GM04503 (cell line): ENCODE results near the gene DYNLT1.
"Not testable (repeated sequence)": the region's sequence is repeated elsewhere in the genome, so short reads cannot be mapped to it uniquely, and the experiment has no call there.

Experiments used
- DNase-seq: peaks from one replicate; pipeline ENCODE4 v3.0.0-alpha.2; 2012; ENCODE audit warnings: low read depth

DYNLT1 gene

DNA sequence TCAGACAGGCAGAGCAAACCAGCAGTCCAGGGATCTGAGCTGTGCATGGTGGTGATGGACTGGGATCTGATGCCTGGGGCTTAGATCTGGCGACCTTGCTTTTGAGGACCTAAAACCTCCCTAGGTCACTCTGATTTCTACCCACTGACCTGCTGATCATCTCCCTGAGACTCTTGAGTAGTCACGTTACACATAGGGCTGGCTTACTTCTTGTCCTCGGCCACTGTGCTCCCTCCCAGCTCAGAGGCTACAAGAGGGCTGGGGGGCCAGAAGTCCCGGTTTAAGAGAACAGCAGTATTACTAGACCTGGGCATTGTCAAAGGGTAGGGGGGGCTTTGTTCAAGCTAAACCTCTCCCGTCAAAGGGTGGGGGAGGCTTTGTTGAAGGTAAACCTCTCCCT, 5.5 kb downstream of the DYNLT1 start:
- no peak for DNase-seq

DNA sequence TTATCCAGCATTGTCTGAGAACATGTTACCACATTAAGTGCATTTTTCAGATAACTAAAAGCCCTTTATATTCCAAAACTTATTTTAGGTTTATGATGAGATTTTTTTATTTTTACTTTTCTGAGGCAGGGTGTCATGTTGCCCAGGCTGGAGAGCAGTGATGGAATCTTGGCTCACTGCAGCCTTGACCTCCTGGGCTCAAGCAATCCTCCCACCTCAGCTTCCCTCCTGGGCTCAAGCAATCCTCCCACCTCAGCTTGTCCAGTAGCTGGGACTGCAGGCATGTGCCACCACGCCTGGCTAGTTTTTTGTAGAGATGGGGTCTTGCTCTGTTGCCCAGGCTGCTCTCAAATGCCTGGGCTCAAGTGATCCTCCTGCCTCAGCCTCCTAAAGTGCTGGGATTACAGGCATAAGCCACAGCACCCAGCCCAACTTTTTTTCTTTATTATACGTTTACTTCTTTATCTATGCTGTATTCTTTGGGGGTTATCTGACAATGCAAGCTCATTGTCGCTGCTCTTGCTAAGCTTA, 6.2 kb downstream of the DYNLT1 start:
- DNase-seq, result no peak

- no peak for DNase-seq
Observed at GRCh38 chr6:158636778-158637177, 7.8 kb downstream of the DYNLT1 start.

DNA sequence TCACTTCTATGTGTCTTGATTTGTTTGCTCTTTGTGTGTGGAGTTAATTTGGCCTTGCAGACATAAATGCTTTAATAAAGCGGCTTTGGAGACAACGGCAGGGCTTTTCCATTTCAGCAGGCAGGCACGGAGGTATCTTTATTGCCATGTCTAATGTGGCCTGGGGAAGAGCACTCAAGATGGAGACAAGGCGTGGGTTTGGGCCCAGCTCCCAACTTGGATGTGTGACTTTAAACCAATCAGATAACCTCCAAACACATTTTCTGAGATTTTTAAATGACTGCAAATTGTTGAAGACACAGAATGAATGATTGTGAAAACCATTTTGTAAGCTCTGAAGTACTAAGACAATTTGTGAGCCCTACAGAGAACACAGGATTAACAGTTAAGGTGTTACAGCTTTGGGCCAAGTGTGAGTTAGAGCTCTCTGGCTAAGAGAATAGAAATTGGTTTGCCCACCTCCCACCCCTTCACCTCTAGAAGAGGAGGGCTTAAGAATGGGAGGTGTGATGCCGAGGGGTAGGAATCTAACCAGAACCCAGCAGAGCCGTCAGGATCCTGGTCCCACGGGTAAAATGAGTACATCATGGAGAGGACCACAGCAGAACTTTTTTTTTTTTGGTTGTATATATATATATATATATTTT, 9.0 kb downstream of the DYNLT1 start:
- no peak for DNase-seq

- DNase-seq, result no peak
Observed at GRCh38 chr6:158634695-158635426, 9.7 kb downstream of the DYNLT1 start.

DNA sequence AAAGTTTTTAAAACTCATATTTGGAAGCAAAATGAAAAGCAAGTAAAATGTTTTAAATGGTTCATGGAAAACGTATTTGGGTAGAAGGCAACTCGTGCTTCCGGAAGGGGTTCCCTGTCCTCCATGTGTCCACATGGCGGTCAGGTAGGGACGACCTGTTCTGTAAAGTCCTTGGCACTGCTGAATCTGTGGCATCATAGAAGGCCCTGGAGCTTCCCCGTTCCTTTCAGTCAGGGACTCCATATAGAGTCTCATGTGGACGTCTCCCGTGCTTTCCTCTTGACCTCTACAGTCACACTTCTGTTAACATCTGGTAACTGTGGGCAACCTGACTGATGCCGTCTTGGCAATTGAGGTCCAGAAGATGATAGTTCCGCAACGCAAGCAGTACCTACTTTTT, 11.4 kb downstream of the DYNLT1 start:
- DNase-seq, result no peak

GRCh38 chr6:158632538-158633119, 11.9 kb downstream of the DYNLT1 start:
- DNase-seq, result not testable (repeated sequence)

DNA sequence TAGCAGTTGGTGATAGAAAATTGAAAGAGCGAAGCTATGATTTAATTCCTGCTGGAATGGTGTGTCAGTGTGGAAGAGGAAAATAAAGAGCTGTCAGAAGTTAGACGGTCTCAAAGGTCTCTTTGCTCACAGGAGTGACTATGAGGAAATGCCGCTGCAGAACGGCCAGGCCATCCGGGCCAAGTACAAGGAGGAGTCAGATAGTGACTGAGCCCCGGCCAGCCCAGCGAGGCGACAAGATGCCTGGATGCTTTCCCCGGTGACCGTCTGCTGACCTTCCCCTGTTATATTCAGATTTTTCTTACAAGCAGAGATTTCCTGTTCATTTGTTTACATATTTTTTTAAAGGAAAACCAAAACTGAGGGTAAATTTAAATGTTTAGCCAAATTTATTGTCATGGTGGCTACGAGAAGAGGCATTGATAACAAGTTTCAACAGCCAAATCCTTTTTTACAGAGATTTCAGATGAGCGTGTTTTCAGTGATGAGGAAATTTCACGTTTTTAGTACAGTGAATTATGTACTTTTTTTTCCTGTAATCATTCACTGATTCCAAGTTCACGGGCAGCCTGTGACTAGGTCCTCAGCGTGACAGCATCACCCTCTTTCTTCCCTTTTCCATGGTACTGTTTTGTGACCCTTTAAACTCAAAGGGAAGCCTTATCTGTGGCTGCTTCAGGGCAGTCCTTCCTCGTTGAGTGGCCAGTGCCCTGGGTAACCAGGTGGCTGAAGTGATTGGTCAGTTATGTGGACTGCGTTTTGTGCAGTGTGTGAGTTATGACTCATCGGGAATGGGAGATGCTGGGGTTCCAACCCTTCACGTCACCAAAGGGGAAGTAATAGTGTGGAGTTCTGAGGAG, 12.6 kb downstream of the DYNLT1 start:
- DNase-seq, result no peak

DNA sequence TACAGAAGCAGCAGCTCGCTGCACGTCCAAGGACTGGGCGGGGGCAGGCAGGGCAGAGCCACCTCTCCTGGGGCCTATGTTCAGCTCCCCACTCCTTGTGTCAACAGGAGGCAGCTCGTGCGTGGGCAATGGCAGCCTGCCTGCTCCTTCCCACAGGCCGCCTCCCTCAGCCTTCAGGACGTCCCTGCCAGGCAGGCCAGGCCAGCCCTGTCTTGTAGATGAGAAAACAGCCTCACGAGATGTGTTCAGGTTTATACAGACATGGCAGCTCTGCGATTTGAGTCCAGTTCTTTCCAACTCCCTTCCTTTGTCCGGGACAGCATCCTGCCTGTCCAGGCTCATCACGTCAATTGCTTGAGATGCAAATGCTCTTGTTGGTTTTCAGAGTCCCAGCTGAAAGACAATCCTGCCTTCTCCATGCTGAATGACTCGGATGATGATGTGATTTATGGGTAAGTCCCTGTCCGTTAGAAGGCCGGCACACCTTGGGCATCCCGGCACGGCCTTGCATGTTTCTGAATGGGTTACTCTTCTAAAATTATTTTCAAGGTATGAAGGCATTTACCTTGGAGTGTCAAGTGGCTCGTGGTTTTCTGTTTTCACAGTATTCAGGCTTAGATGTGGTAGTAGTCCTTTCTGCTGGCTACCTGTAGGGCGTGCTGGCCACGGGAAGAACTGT, 13.5 kb downstream of the DYNLT1 start:
- no peak for DNase-seq

GRCh38 chr6:158629367-158630221, 14.9 kb downstream of the DYNLT1 start:
- no peak for DNase-seq

- no peak for DNase-seq
Observed at GRCh38 chr6:158628542-158628941, 16.0 kb downstream of the DYNLT1 start.

DNA sequence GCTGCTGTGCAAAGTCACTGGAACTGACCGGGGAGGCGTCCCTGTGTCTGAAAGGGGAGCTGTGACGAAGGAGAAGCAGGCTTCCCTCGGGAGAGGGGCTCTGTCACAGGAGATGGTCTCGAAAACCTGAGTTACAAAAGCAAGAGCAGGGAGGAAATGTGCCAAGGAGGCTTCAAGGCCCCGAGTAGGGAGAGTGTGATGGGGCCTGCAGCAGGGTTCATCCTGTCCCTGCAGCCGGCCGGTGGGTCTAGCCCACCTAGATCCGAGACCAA, 16.7 kb downstream of the DYNLT1 start:
- DNase-seq, result no peak

- DNase-seq, result no peak
Observed at GRCh38 chr6:158627168-158627939, 17.2 kb downstream of the DYNLT1 start.

DNA sequence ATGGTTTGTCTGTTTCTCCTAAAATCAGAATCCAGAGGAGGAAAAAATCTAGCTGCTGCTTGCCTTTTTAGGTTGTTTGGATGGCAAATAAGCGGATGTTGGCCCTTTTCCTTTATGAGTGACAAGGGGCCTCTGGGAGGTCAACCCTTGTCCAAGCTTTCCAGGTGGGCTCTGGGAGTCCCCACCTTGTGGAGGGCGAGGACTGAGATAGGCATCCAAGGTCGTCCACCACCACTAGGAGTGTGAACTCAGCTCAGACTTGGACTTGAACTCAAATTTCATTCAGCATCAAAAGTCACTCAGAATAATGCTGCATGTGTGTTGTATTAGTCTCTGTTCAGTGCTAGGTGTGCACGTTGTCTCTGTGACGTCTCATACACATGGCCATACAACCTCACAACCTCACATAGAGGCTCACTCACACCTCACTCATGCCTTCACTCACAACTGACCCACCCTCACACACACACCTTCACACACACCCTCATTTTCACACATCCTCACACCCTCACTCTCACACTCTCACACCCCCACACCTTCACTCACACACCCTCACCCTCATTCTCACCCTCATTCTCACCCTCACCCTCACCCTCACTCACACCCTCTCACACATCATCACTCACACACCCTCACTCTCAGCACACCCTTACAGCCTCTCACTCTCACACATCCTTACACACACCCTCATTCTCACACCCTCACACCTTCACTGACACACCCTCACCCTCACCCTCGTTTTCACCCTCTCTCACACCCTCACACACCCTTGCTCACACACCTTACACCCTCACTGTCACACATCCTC, 18.0 kb downstream of the DYNLT1 start:
- DNase-seq, result no peak

DNA sequence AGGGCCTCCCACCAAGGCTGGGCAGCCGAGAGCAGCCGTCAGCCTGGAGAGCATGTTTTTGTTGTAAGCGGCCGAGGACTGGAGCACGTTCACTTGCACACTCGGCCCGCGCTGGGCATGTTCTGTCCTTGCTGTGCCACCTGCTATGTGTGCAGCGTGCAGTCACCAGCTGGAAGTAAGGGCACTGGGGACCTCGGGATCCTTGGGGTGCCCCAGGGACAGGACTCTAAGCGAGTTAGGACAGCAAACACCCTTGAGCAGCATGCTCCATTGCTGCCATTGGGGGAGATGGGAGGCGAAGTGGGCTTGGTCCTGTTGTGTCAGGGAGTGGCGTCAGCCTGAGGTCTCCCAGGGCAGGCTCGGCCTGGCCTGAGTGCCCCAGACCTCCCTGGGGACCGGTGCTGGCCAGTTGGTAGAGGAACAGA, 18.6 kb downstream of the DYNLT1 start:
- DNase-seq, result no peak

- no peak for DNase-seq
Observed at GRCh38 chr6:158624684-158625682, 19.6 kb downstream of the DYNLT1 start.

GRCh38 chr6:158622545-158623190, 21.9 kb downstream of the DYNLT1 start:
- DNase-seq, result peak; percentile 28
